ENCODE measurements around the gene BFSP2. TPM values are rescaled to one million over a fixed set of nuclear protein-coding genes. Genes with fewer than 3 reads are reported as not detected.

The BFSP2 gene
- total RNA-seq, 2 experiments from 2014 or later: 0.33 TPM; not detected in 1

DNA sequence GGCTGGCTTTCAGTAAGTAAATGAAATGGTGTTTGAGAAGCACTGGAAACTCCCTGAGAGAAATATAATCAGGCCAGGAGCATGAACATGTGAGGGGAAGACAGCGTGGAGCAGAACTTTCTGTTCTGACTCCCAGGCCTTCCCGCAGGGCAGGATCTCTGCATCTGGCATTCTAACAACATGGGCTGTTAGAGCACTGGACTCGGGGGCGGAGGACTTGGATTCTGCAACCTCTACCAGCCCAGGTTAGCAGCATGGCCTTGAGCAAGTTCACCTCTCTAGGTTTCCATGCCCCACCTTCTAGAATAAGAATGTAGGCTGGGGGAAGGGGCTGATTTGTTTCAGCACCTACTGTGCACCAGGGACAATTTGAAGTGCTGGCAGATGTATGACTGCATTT is 12.5 kb upstream of the BFSP2 start:
- Mint-ChIP-seq H3K4me1 (no peaks in the 10 kb centered on the region), H3K9me3 (no peaks in the 10 kb centered on the region), H3K27me3 (no peaks in the 10 kb centered on the region), H3K4me3 (no peak overlapping the region), H3K36me3 (ENCODE audit: low read depth) (no peaks in the 10 kb centered on the region), H3K27ac (no peak overlapping the region)
- ChIA-PET POLR2A (no interaction called here), CTCF (no interaction called here)
- no peak for DNase-seq

DNA sequence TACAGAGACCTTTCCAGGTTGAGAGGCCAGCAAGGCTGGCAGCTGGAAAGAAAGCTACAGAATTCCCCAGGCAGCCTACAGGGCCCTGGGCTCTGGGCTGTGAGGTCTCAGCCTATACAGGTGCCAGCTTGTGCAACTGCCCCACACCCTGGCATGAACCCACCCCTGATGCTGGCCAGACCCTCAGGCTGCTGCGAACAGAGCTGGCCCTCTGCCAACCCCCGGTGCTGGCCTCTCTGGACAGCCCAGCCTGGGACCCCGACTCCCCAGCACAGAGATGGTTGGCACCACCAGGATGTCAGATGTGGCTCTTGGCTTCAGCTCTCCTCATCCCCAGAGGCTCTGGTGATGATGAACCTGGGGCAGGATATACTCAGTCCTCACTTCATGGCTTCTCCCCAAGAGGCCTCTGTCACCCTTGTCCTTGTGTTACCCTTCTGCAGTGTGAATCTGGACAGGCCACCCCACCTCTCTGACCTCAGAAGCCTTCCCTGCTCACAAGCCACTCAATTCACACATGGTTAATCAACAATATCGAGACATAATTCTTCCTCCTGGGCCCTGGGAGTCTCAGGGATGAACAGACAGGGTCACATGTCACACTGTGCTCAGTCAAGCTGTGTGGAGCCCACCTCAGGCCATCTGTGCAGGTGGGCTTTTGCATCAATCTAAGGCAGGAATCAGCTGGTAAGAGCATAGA is 11.0 kb upstream of the BFSP2 start:
- ChIA-PET POLR2A (interaction anchor here (0.6 kb wide), 1 partner anchor 7 kb away, joined by 4 read pairs; no protein-coding TSS in a partner anchor), CTCF (interaction anchor here (0.6 to 1.5 kb wide), 2 partner anchors 10 to 739 kb away, joined by 3 read pairs; partner anchors contain the start of gene BFSP2)
- no peak overlapping the region for H3K4me3 Mint-ChIP-seq
- no peaks in the 10 kb centered on the region for H3K36me3 Mint-ChIP-seq (ENCODE audit: low read depth)
- H3K4me1 Mint-ChIP-seq: no peaks in the 10 kb centered on the region
- H3K27ac Mint-ChIP-seq: no peak overlapping the region
- no peaks in the 10 kb centered on the region for H3K9me3 Mint-ChIP-seq
- H3K27me3 Mint-ChIP-seq: no peaks in the 10 kb centered on the region
- no peak for DNase-seq

DNA sequence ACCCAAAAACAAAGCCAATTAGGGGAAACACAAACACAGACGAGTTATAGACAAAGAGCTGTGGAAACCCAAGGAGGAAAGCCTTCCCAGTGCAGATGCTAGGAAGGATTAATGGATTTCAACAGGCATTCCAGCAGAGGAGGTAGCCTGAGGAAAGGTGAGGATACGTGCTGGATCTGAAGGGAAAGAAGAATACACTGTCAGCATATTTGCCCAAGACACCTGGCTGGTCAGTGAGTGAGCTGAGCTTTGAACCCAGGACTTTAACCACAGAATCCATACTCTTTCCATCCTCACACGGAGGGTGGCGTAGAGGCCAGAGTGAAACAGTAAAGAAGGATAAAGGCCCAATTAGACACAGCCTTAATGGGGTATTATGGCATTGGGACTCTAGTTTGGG is 9.1 kb upstream of the BFSP2 start:
- Mint-ChIP-seq H3K27me3 (peaks cover 2% of the 10 kb centered on the region), H3K27ac (no peak overlapping the region), H3K9me3 (no peaks in the 10 kb centered on the region), H3K4me1 (peaks cover 5% of the 10 kb centered on the region), H3K36me3 (ENCODE audit: low read depth) (no peaks in the 10 kb centered on the region), H3K4me3 (no peak overlapping the region)
- ChIA-PET CTCF (no interaction called here), POLR2A (no interaction called here)
- no peak for DNase-seq

DNA sequence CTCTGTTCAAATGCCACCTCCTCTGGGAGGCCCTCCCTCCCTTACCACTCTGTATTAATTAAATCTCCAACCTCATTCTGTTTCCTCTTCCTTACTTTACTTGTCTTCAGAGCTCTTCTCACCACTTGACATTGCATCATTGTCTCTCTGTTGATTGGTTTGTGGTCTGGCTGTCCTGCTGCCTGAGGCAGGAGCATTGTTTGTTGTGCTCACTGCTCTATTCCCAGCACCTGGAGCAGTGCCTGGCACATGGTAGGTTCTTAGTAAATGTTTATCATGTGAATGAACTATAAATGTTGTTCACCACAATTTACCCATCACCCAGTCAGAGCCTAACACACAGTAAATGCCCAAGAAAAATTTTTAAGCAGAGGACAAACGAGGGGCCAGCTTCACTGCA is 6.7 kb upstream of the BFSP2 start:
- POLR2A ChIA-PET: interaction anchor here (0.6 kb wide), 1 partner anchor 20 kb away, joined by 3 read pairs; no protein-coding TSS in a partner anchor
- H3K4me1 Mint-ChIP-seq: peaks cover 6% of the 10 kb centered on the region
- peaks cover 2% of the 10 kb centered on the region for H3K27me3 Mint-ChIP-seq
- no peaks in the 10 kb centered on the region for H3K9me3 Mint-ChIP-seq
- CTCF ChIA-PET: no interaction called here
- H3K4me3 Mint-ChIP-seq: no peak overlapping the region
- H3K36me3 Mint-ChIP-seq (ENCODE audit: low read depth): no peaks in the 10 kb centered on the region
- no peak for DNase-seq
- H3K27ac Mint-ChIP-seq: no peak overlapping the region

DNA sequence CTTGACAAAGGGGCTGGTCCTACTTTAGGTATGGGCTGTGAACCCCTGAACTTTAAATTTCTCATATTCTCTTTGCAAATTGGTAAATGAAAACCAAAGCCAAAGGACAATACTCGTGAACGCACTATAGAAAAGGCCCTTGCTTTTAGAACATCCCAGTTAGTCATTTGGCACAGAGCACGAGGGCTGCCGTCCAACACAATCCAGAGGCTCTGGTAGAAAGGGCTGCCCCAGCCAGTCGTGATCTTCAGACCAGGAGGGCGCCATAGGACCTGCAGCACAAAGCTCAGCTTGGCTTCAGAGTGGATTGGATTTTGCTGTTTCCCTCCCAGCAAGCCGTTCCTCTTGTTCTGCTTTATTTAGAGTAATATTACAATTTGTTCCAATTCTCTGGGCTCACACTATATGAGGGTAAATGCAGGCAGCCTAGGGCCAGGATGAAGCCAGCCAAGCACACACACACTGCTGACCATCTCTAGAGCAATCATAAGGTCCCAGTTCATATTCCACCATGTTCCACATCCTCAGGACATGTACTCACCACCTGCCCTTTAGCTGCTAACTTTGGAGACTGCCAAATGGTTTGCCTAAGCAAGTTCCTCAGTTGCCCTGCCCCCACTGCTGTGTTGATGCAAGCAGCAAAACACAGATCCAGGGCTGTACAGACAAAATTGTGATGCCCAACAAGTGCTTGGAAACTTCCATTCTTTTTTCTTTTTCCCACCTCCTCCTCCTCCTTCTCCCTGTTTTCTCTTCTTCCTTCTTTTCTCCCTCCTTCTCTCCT is 6.0 kb upstream of the BFSP2 start:
- POLR2A ChIA-PET: no interaction called here
- Mint-ChIP-seq H3K4me3 (no peak overlapping the region), H3K27me3 (peaks cover 2% of the 10 kb centered on the region), H3K36me3 (ENCODE audit: low read depth) (no peaks in the 10 kb centered on the region), H3K4me1 (peaks cover 6% of the 10 kb centered on the region), H3K27ac (no peak overlapping the region), H3K9me3 (no peaks in the 10 kb centered on the region)
- CTCF ChIA-PET: no interaction called here
- no peak for DNase-seq

DNA sequence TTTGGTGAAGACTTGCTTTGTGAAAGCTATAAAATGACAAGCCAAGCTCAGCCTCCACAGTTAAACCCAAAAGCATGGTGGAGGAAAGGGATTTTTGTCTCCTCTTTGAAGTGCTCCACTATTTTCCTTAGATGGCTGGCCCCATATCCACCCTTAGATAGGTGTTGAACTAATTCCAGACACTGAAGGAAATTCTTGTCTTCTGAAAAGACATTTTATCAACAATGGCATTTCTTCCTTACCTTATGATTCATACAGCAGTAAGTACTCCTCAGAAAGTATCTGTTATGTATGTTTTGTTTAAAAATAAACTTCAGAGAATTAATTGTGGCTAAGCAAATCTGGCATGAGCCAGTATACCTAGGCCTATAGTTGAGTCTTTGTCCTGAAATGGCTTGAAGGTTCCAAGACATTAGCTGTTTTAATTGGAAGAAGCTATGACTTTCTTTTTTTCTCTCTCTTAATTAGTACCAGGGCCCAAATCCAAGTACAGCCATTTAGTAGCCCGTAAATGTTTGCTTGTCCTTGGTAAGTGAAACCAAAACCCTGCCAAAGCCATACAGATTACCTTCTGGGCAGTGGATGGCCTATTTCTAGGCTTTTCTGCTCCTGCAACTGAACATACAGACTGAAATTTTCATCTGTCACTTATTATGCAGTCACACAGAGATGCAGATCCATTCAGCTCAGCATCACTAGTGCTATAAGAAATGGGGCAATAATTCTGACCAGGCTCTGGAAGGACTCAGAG is 5.1 kb upstream of the BFSP2 start:
- DNase-seq: no peak
- peaks cover 2% of the 10 kb centered on the region for H3K27me3 Mint-ChIP-seq
- H3K4me1 Mint-ChIP-seq: peaks cover 6% of the 10 kb centered on the region
- CTCF ChIA-PET: no interaction called here
- H3K4me3 Mint-ChIP-seq: no peak overlapping the region
- H3K36me3 Mint-ChIP-seq (ENCODE audit: low read depth): no peaks in the 10 kb centered on the region
- H3K27ac Mint-ChIP-seq: peak overlapping the region; percentile 39
- POLR2A ChIA-PET: no interaction called here
- no peaks in the 10 kb centered on the region for H3K9me3 Mint-ChIP-seq

DNA sequence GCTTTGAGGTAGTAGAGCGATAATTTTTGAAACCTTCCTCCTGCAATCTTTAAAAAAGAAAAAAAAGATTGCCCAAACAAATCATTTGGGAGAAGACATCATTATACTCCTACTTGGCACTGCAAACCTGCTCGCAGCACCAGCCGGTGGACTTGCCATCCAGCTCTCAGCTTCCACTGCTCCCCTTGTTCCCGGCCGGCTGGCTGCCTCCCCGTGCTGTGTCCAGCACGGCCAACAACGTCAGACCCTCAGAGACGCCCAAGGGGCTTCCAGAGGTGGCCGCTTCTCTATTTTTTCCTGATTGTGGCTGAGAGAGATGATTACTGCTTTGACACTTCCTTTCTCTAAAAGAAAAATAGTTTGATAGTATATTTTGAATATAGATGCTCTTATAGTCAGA is 3.0 kb upstream of the BFSP2 start:
- POLR2A ChIA-PET: no interaction called here
- Mint-ChIP-seq H3K4me3 (no peak overlapping the region), H3K9me3 (no peaks in the 10 kb centered on the region), H3K27me3 (peaks cover 2% of the 10 kb centered on the region), H3K36me3 (ENCODE audit: low read depth) (no peaks in the 10 kb centered on the region), H3K27ac (no peak overlapping the region), H3K4me1 (peaks cover 6% of the 10 kb centered on the region)
- no peak for DNase-seq
- CTCF ChIA-PET: no interaction called here

DNA sequence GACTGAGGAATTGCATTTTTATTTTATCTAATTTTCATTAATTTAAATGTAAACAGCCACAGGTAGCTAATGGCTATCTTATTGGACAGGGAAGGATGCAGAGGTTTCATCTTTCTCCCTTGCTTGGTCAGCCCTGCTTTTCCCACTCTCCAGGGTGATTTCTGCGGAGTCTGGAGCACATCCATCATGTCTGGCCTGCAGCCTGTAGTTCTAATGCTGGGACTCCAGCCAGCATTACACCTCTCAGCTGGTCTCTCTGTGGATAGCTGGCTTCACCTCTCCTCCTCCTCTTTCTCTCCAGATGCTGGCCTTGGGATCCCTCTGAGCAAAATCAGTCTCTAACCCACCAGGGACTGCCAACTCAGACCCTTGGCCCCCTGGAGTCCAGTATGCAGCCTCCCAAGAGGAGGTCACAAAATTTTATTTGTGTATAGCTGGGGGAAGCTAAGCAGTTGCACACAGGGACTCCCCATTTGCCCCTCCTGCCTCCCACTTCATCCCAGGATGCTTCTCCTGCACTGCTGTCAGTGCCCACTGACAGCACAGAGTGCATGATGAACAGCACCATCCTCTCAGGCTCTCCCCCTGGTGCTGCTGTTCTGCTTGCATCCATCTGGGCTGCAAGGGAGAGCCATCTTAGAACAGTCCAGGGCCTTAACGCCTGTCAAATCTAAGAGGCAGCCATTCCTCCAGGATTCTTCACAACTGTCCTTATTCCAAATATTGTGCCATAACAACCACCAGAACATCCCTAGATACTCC is 1.7 kb downstream of the BFSP2 start:
- no peaks in the 10 kb centered on the region for H3K36me3 Mint-ChIP-seq (ENCODE audit: low read depth)
- no peaks in the 10 kb centered on the region for H3K9me3 Mint-ChIP-seq
- H3K4me3 Mint-ChIP-seq: no peak overlapping the region
- H3K4me1 Mint-ChIP-seq: no peaks in the 10 kb centered on the region
- no peak for DNase-seq
- ChIA-PET CTCF (interaction anchor here (1.6 kb wide), 1 partner anchor 9 kb away, joined by 4 read pairs; no protein-coding TSS in a partner anchor), POLR2A (no interaction called here)
- no peak overlapping the region for H3K27ac Mint-ChIP-seq
- H3K27me3 Mint-ChIP-seq: no peaks in the 10 kb centered on the region

DNA sequence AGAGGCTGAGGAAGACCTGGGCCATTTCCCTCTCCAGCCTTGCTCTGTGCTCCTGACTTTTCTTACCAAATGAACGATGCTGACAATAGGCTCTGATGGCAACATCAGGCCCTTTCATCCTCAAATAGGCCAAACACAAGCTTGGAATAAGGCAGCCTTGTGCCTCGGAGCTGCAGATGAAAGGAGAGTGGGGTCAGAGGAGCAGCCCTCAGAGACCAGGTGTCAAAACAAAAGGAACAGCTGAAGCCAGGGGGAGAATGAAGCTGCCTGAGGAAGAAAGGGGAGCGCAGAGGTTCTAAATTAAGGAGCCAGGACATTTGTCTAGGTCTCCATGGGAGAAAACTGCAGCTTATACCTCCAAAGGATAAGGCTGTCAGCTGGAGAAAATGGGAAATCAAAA is 5.1 kb downstream of the BFSP2 start:
- Mint-ChIP-seq H3K4me1 (no peaks in the 10 kb centered on the region), H3K36me3 (ENCODE audit: low read depth) (no peaks in the 10 kb centered on the region), H3K27me3 (peaks cover 8% of the 10 kb centered on the region), H3K4me3 (no peak overlapping the region), H3K9me3 (no peaks in the 10 kb centered on the region), H3K27ac (no peak overlapping the region)
- CTCF ChIA-PET: no interaction called here
- POLR2A ChIA-PET: no interaction called here
- DNase-seq: no peak

DNA sequence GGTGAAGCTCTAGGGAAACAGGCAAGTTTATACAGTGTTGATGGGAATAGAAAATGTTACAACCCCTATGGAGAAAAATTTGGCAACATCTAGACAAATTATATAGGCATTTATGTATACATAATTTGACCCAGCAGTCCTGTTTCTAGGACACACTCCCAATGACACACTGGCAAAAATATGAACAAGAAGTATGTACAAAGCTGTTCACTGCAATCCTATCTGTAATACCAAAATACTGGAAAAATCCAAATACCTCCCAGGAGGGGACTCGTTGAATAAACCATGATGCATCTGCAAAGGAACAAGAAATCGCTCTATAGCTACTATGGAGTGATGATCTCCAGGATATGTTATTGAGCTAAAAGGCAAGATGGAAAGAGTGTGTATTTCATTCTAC is 8.5 kb downstream of the BFSP2 start:
- ChIA-PET CTCF (no interaction called here), POLR2A (no interaction called here)
- H3K27ac Mint-ChIP-seq: no peak overlapping the region
- no peak for DNase-seq
- H3K4me1 Mint-ChIP-seq: no peaks in the 10 kb centered on the region
- no peak overlapping the region for H3K4me3 Mint-ChIP-seq
- no peaks in the 10 kb centered on the region for H3K36me3 Mint-ChIP-seq (ENCODE audit: low read depth)
- no peaks in the 10 kb centered on the region for H3K9me3 Mint-ChIP-seq
- H3K27me3 Mint-ChIP-seq: peaks cover 8% of the 10 kb centered on the region

DNA sequence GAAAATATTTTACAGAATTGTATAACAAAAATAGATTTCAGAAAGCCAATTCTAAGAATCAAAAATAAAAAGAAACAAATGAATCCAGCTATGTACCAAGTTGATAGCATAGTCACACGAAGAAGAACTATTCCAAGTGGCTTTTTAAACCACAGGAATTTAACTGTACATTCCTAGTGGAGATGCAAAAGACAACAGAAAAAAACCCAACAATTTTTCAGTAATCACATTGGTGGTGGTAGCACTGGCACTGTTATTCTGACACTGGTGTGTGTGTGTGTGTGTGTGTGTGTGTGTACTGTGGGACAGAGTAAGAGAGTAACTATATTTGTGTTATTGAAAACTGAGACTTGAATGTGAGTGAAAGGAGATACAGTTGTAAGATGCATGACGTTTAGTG is 9.1 kb downstream of the BFSP2 start:
- no peak for DNase-seq
- H3K27ac Mint-ChIP-seq: no peak overlapping the region
- peaks cover 8% of the 10 kb centered on the region for H3K27me3 Mint-ChIP-seq
- H3K36me3 Mint-ChIP-seq (ENCODE audit: low read depth): no peaks in the 10 kb centered on the region
- no peaks in the 10 kb centered on the region for H3K9me3 Mint-ChIP-seq
- CTCF ChIA-PET: no interaction called here
- no peak overlapping the region for H3K4me3 Mint-ChIP-seq
- H3K4me1 Mint-ChIP-seq: no peaks in the 10 kb centered on the region
- POLR2A ChIA-PET: no interaction called here

DNA sequence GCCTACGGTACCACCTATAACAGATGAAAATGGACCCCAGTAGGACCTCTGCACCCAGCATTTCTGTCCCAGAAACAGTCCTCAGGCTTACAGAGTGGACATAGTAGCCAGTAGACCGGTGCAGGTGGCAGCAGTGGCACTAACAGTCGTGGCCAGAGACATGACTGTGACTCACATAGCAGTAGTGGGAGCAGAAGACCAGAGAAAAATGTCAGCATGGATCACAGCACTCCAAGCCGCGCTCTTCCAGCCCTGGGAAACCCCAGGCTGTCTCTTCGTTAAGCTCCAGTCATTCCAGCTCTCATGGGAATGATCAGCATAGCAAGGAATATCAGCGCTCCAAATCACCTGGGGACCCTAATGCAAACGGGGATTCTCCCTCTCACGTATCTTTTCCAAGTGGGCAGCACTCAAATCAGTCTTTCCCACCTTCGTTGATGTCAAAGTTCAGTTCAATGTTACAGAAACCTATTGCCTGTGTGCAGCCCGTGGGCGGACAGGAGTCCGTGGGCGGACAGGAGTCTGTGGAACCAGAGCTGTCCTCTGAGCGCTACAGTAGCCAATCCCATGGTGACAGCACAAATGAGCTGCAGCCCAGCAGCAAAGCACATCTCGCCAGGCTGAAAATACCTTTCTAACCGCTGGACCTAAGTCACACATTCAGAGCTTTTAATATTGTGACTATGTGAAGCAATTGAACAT is 10.5 kb downstream of the BFSP2 start:
- Mint-ChIP-seq H3K36me3 (ENCODE audit: low read depth) (no peaks in the 10 kb centered on the region), H3K27ac (no peak overlapping the region), H3K27me3 (peaks cover 8% of the 10 kb centered on the region), H3K4me1 (no peaks in the 10 kb centered on the region), H3K4me3 (no peak overlapping the region), H3K9me3 (no peaks in the 10 kb centered on the region)
- CTCF ChIA-PET: interaction anchor here (0.5 to 1.5 kb wide), 4 partner anchors 9 to 37 kb away, joined by 3 to 4 read pairs (median 3); no protein-coding TSS in a partner anchor
- POLR2A ChIA-PET: no interaction called here
- DNase-seq: no peak
